ENCODE data around the gene TARS1. TPM values are rescaled to one million over a fixed set of nuclear protein-coding genes. Genes with fewer than 3 reads are reported as not detected.
A peak's percentile ranks its signal among the peaks of the same experiment; 100 is the strongest.

TARS1 gene
- total and polyA plus RNA-seq, 4 donors = 71.5 to 97.5 (median 81.7) TPM

- TF ChIP-seq CTCF (IDR thresholded peaks at IDR 0.05; ENCODE audit: control extremely low read depth, extremely low read depth) = no peak
- H3K4me1 ChIP-seq (ENCODE audit: control insufficient read depth in 5 of 5, insufficient read depth in 5 of 5, low read length in 5 of 5) = no peaks in the 10 kb centered on the region
- H3K9me3 ChIP-seq (ENCODE audit: control insufficient read depth in 4 of 4, insufficient read depth in 3 of 4, low read length in 3 of 4) = no peaks in the 10 kb centered on the region
- ATAC-seq (ENCODE audit: insufficient read depth, low FRiP score) (no peak), DNase-seq (peak in 2 of 3 donors; percentile 70 to 75)
- WGBS, 2 donors = 13 to 17% methylated on average over 3 of the region's 3 CpGs
- H3K9ac ChIP-seq (ENCODE audit: insufficient read depth in 1 of 2, low read length in 2 of 2) = no peak overlapping the region
- no peaks in the 10 kb centered on the region for H3K27me3 ChIP-seq (ENCODE audit: control insufficient read depth in 3 of 3, insufficient read depth in 3 of 3, low read length in 2 of 3)
- H3K4me3 ChIP-seq = no peak overlapping the region
- no peaks in the 10 kb centered on the region for H3K36me3 ChIP-seq (ENCODE audit: control insufficient read depth in 4 of 4, insufficient read depth in 4 of 4, low read length in 4 of 4)
- H3K27ac ChIP-seq (ENCODE audit: low read depth in 1 of 2, low read length in 1 of 2) = no peak overlapping the region
Observed at GRCh38 chr5:33423018-33423630, 17.6 kb upstream of the TARS1 start.

GRCh38 chr5:33425314-33425713 lies 15.5 kb upstream of the TARS1 start:
- 86 to 94% methylated on average over 2 of the region's 2 CpGs for WGBS, 2 donors
- Histone ChIP-seq H3K27me3 (ENCODE audit: control insufficient read depth in 3 of 3, insufficient read depth in 3 of 3, low read length in 2 of 3) (no peaks in the 10 kb centered on the region), H3K27ac (ENCODE audit: low read depth in 1 of 2, low read length in 1 of 2) (no peak overlapping the region), H3K36me3 (ENCODE audit: control insufficient read depth in 4 of 4, insufficient read depth in 4 of 4, low read length in 4 of 4) (no peaks in the 10 kb centered on the region), H3K9ac (ENCODE audit: insufficient read depth in 1 of 2, low read length in 2 of 2) (no peak overlapping the region), H3K4me1 (ENCODE audit: control insufficient read depth in 5 of 5, insufficient read depth in 5 of 5, low read length in 5 of 5) (no peaks in the 10 kb centered on the region), H3K4me3 (no peak overlapping the region), H3K9me3 (ENCODE audit: control insufficient read depth in 4 of 4, insufficient read depth in 3 of 4, low read length in 3 of 4) (no peaks in the 10 kb centered on the region)
- ATAC-seq (ENCODE audit: insufficient read depth, low FRiP score) = no peak
- no peak for TF ChIP-seq CTCF (IDR thresholded peaks at IDR 0.05; ENCODE audit: control extremely low read depth, extremely low read depth)
- no peak for DNase-seq

- TF ChIP-seq CTCF (IDR thresholded peaks at IDR 0.05; ENCODE audit: control extremely low read depth, extremely low read depth) = no peak
- Histone ChIP-seq H3K27me3 (ENCODE audit: control insufficient read depth in 3 of 3, insufficient read depth in 3 of 3, low read length in 2 of 3) (no peaks in the 10 kb centered on the region), H3K27ac (ENCODE audit: low read depth in 1 of 2, low read length in 1 of 2) (no peak overlapping the region), H3K4me1 (ENCODE audit: control insufficient read depth in 5 of 5, insufficient read depth in 5 of 5, low read length in 5 of 5) (no peaks in the 10 kb centered on the region), H3K9ac (ENCODE audit: insufficient read depth in 1 of 2, low read length in 2 of 2) (no peak overlapping the region), H3K9me3 (ENCODE audit: control insufficient read depth in 4 of 4, insufficient read depth in 3 of 4, low read length in 3 of 4) (no peaks in the 10 kb centered on the region), H3K4me3 (no peak overlapping the region), H3K36me3 (ENCODE audit: control insufficient read depth in 4 of 4, insufficient read depth in 4 of 4, low read length in 4 of 4) (no peaks in the 10 kb centered on the region)
- WGBS, 2 donors = 78 to 85% methylated on average over 1 of the region's 1 CpG
- ATAC-seq (ENCODE audit: insufficient read depth, low FRiP score) = no peak
- DNase-seq = no peak
Observed at GRCh38 chr5:33430983-33431382, 9.8 kb upstream of the TARS1 start.

DNA sequence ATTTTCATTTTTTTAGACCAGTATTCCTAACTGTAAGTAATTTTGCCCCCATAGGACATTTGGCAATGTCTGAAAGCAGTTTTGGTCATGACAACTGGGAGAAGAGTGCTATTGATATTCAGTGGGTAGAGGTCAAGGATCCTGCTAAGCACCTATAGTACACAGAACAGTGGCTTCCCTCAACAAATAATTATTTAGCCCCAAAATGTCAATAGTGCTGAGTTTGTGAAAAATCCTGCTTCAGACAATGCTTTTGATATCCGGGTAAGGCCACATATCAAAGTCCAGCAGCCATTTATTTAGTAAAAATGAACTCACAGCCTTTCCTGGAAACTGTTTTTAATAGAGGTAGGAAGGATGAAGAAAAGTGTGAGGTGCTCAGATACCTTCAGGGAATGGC lies 8.1 kb upstream of the TARS1 start:
- H3K4me3 ChIP-seq = no peak overlapping the region
- no peaks in the 10 kb centered on the region for H3K9me3 ChIP-seq (ENCODE audit: control insufficient read depth in 4 of 4, insufficient read depth in 3 of 4, low read length in 3 of 4)
- no peaks in the 10 kb centered on the region for H3K4me1 ChIP-seq (ENCODE audit: control insufficient read depth in 5 of 5, insufficient read depth in 5 of 5, low read length in 5 of 5)
- DNase-seq (no peak), ATAC-seq (ENCODE audit: insufficient read depth, low FRiP score) (no peak)
- H3K27ac ChIP-seq (ENCODE audit: low read depth in 1 of 2, low read length in 1 of 2) = no peak overlapping the region
- H3K36me3 ChIP-seq (ENCODE audit: control insufficient read depth in 4 of 4, insufficient read depth in 4 of 4, low read length in 4 of 4) = no peaks in the 10 kb centered on the region
- no peaks in the 10 kb centered on the region for H3K27me3 ChIP-seq (ENCODE audit: control insufficient read depth in 3 of 3, insufficient read depth in 3 of 3, low read length in 2 of 3)
- 83 to 87% methylated on average over 1 of the region's 1 CpG for WGBS, 2 donors
- no peak overlapping the region for H3K9ac ChIP-seq (ENCODE audit: insufficient read depth in 1 of 2, low read length in 2 of 2)
- no peak for TF ChIP-seq CTCF (IDR thresholded peaks at IDR 0.05; ENCODE audit: control extremely low read depth, extremely low read depth)
